K562 (cell line): ENCODE measurements around the gene AMDHD1. TPM values are rescaled to one million over a fixed set of nuclear protein-coding genes. Genes with fewer than 3 reads are reported as not detected.

Experiments
- ATAC-seq: fragments of 200-7000 bp; cut with Tn5 transposase; 3 replicates; pipeline ENCODE4 v1.9.1; 2020; ENCODE audit warnings: moderate library complexity
- BruUV-seq: library from RNA; stranded (reverse); fragments of 400-500 nt; replicated peaks from 2 replicates; lab custom pipeline; 2021; lab: Mats Ljungman, UMichigan
- CTCF ChIA-PET: fragments of 300-600 bp; formaldehyde crosslinking; extraction: SDS; loops from one replicate; lab custom pipeline; 2021; ENCODE audit warnings: low intra/inter-chr PET ratio; lab: Yijun Ruan, JAX
- POLR2A ChIA-PET: fragments of 300-600, 350-650 bp; sonication (Branson Sonifier 250); formaldehyde crosslinking; extraction: SDS; loops from one replicate; lab custom pipeline; 2021; ENCODE audit warnings: antibody characterized with exemption, inconsistent platforms; lab: Yijun Ruan, JAX
- DNase-seq, 4 experiments: peaks; one replicate each; pipeline versions ENCODE4 v3.0.0 to v3.0.0-alpha.2; 2011 to 2018; ENCODE audit warnings: low spot score in 3 of 4, mixed read lengths in 3 of 4; ENCODE audit errors: extremely low read depth in 1 of 4
- FAIRE-seq: peaks from 2 replicates; lab custom pipeline; 2011; peaks lifted over from hg19 to GRCh38; lab: Jason Lieb, UNC
- H2AFZ ChIP-seq: 2 replicates; pipeline ENCODE4 v1.6.0; 2011; ENCODE audit warnings: low read depth, low read length, control low read depth, inconsistent platforms
- H3K27ac ChIP-seq: fragments of 200-600 bp; 3 replicates; pipeline ENCODE4 v1.8.0; 2011; ENCODE audit warnings: low read depth, mild to moderate bottlenecking, control low read depth, inconsistent platforms, low read length, moderate library complexity, mixed read lengths; ENCODE audit errors: extremely low read depth
- H3K27me3 ChIP-seq, 2 experiments: fragments of 300-600 bp in 1 of 2; 2 replicates in 1 of 2; 3 replicates in 1 of 2; pipeline versions ENCODE4 v1.6.0 to v1.8.0; 2011; ENCODE audit warnings: inconsistent platforms in 2 of 2, low read length in 2 of 2, mild to moderate bottlenecking in 1 of 2, mixed read lengths in 1 of 2, moderate library complexity in 1 of 2; ENCODE audit not compliant: control insufficient read depth in 2 of 2, insufficient read depth in 2 of 2
- H3K36me3 ChIP-seq: fragments of 300-600 bp; 3 replicates; pipeline ENCODE4 v1.8.0; 2011; ENCODE audit warnings: mild to moderate bottlenecking, low read length, inconsistent platforms; ENCODE audit not compliant: control insufficient read depth, insufficient read depth
- H3K4me1 ChIP-seq, 2 experiments: fragments of 200-600 bp in 1 of 2; replicated peaks in 1 of 2; 2 replicates in 1 of 2; 3 replicates in 1 of 2; pipeline versions ENCODE4 v1.5.1 to v1.8.0; 2011; ENCODE audit warnings: inconsistent platforms in 2 of 2, low read length in 2 of 2, mild to moderate bottlenecking in 1 of 2, mixed read lengths in 1 of 2, moderate library complexity in 1 of 2; ENCODE audit not compliant: control insufficient read depth in 2 of 2, insufficient read depth in 2 of 2
- H3K4me2 ChIP-seq: 2 replicates; pipeline ENCODE4 v1.6.1; 2011; ENCODE audit warnings: low read length, control low read depth, inconsistent platforms, mixed read lengths; ENCODE audit not compliant: insufficient read depth
- H3K4me3 ChIP-seq: fragments of 200-600 bp; sonication (generic), shearing (Covaris generic); 2 replicates; pipeline ENCODE4 v1.5.1; 2016; ENCODE audit warnings: control low read depth, inconsistent platforms
- H3K79me2 ChIP-seq: fragments of 200-600 bp; 3 replicates; pipeline ENCODE4 v1.8.0; 2011; ENCODE audit warnings: low read length, inconsistent platforms; ENCODE audit not compliant: control insufficient read depth, insufficient read depth
- H3K9ac ChIP-seq, 2 experiments: 2 replicates each; pipeline versions ENCODE4 v1.6.0 to v1.6.1; 2011; ENCODE audit warnings: low read depth in 2 of 2, low read length in 2 of 2, control low read depth in 1 of 2, inconsistent platforms in 1 of 2, mild to moderate bottlenecking in 1 of 2, mixed read lengths in 1 of 2; ENCODE audit not compliant: insufficient read depth in 1 of 2
- H3K9me1 ChIP-seq: one replicate; pipeline ENCODE4 v1.6.0; 2011; ENCODE audit warnings: inconsistent platforms, mild to moderate bottlenecking, low read length, moderate library complexity; ENCODE audit not compliant: control insufficient read depth, insufficient read depth
- H3K9me3 ChIP-seq: replicated peaks from 2 replicates; pipeline ENCODE4 v1.5.1; 2011; ENCODE audit warnings: low read depth, low read length, inconsistent platforms; ENCODE audit not compliant: control insufficient read depth, insufficient read depth
- H4K20me1 ChIP-seq: replicated peaks from 2 replicates; pipeline ENCODE4 v1.6.1; 2011; ENCODE audit warnings: low read length, inconsistent platforms, mixed read lengths; ENCODE audit not compliant: control insufficient read depth, insufficient read depth
- ELK3 ChIP-seq: fragments of 450-650 bp; formaldehyde crosslinking; IDR thresholded peaks from 2 replicates; pipeline ENCODE4 v1.4.0; 2020; ENCODE audit warnings: mild to moderate bottlenecking
- FOXA3 ChIP-seq, 2 experiments: fragments of 450-650 bp in 1 of 2; sonication (generic) in 1 of 2; formaldehyde crosslinking; IDR thresholded peaks in 1 of 2; conservative IDR thresholded peaks in 1 of 2; 2 replicates each; pipeline versions ENCODE4 v1.4.0 to v1.8.0; 2020 to 2022; ENCODE audit warnings: mild to moderate bottlenecking in 2 of 2, missing genetic modification reagents in 1 of 2
- HMGXB4 ChIP-seq: sonication (generic); formaldehyde crosslinking; IDR thresholded peaks from 2 replicates; pipeline ENCODE4 v1.8.1; 2023; ENCODE audit warnings: mild to moderate bottlenecking, missing genetic modification reagents
- MCM2 ChIP-seq: fragments of 450-650 bp; IDR thresholded peaks from 2 replicates; pipeline ENCODE4 v1.6.1; 2017; ENCODE audit warnings: low read depth, mild to moderate bottlenecking
- RUNX1 ChIP-seq: sonication (generic); IDR thresholded peaks from 2 replicates; pipeline ENCODE4 v1.6.1; 2016; ENCODE audit warnings: antibody characterized with exemption, low read depth
- USF1 ChIP-seq: sonication (generic); formaldehyde crosslinking; IDR thresholded peaks from 2 replicates; pipeline ENCODE4 v1.9.0; 2022; ENCODE audit warnings: mild to moderate bottlenecking, missing genetic modification reagents
- ZBTB33 ChIP-seq: sonication (generic); formaldehyde crosslinking; IDR thresholded peaks from 2 replicates; pipeline ENCODE4 v1.8.1; 2023; ENCODE audit warnings: mild to moderate bottlenecking, missing genetic modification reagents
- ZBTB8A ChIP-seq: fragments of 450-650 bp; IDR thresholded peaks from 2 replicates; pipeline ENCODE4 v1.6.1; 2018; ENCODE audit warnings: mild to moderate bottlenecking, moderate library complexity; ENCODE audit not compliant: partially characterized antibody
- ZNF24 ChIP-seq: fragments of 450-650 bp; IDR thresholded peaks from 2 replicates; pipeline ENCODE4 v1.6.1; 2016
- WGBS: fragments of 100-300 bp; shearing (Covaris generic); methylation state at CpG from one replicate; pipeline ENCODE4 v1.1.6; 2016; ENCODE audit warnings: low coverage, mixed read lengths; ENCODE audit not compliant: insufficient coverage; ENCODE audit errors: missing lambda C conversion rate; 5-methylcytosine and 5-hydroxymethylcytosine counted together
- in situ Hi-C: fragments of 300-500 bp; cut with MboI; formaldehyde crosslinking; loops from 4 replicates; pipeline ENCODE4 v1.15.0; 2018; ENCODE audit warnings: inconsistent platforms, mixed read lengths
- intact Hi-C: fragments of 100-400 bp; cut with micrococcal nuclease; formaldehyde crosslinking; loops from 2 replicates; pipeline ENCODE4 v1.14.2; 2022
- polyA plus RNA-seq, 8 experiments: library from polyadenylated mRNA; depleted of rRNA in 4 of 8; stranded (reverse) in 5 of 8; unstranded in 3 of 8; fragments of >200 nt; fragmentation: Nextera tagmentation in 2 of 8; fragmentation: Illumina TruSeq in 1 of 8; extraction: Ambion mirVana in 2 of 8; extraction: Trizol in 1 of 8; gene quantifications; 2 replicates each; pipeline versions ENCODE4 v1.2.1 to v1.2.3, GENCODE V29; 2011 to 2014; ENCODE audit warnings: inconsistent platforms in 1 of 8, missing spikeins in 1 of 8
- total RNA-seq, 7 experiments: library from RNA; depleted of rRNA in 6 of 7; stranded (reverse); fragments of >200 nt in 6 of 7; fragmentation: Illumina TruSeq in 2 of 7; extraction: Trizol in 2 of 7; gene quantifications; 2 replicates each; pipeline versions ENCODE4 v1.2.1 to v1.2.3, GENCODE V29; 2011 to 2021; ENCODE audit warnings: low replicate concordance in 1 of 7

AMDHD1 gene
- total and polyA plus RNA-seq, 9 of the 15 experiments (the other 6 are each of a cell fraction or from before 2014, with no cell fraction given): not detected

GRCh38 chr12:95977764-95978305 lies 34.7 kb downstream of the AMDHD1 start (continued):
- TF ChIP-seq FOXA3 (CRISPR knock-in tag; conservative IDR thresholded peaks at IDR 0.05 in 1 of 2, IDR thresholded peaks at IDR 0.05 in 1 of 2): no peak

GRCh38 chr12:95978351-95978750 lies 35.2 kb downstream of the AMDHD1 start:
- FAIRE-seq (no peak), ATAC-seq (no peak)
- WGBS: 0% methylated on average over 5 of the region's 5 CpGs
- no TSS peak for BruUV-seq
- H3K4me1 ChIP-seq: peaks cover 0 to 5% of the 10 kb centered on the region in 2 experiments; a peak in 1 of 5 replicates
- in situ Hi-C loops: no loop called here
- no peak overlapping the region for H3K4me3 ChIP-seq
- TF ChIP-seq ZBTB33 (CRISPR knock-in tag) (no peak), ZBTB8A (no peak), ELK3 (no peak), USF1 (CRISPR knock-in tag) (no peak), HMGXB4 (CRISPR knock-in tag) (no peak), RUNX1 (no peak), MCM2 (no peak), ZNF24 (no peak)
- TF ChIP-seq, all 486 proteins: peak for 0
- H3K27me3 ChIP-seq: peaks cover 17 to 18% of the 10 kb centered on the region in 2 experiments; a peak in 4 of 5 replicates
- ChIA-PET POLR2A (interaction anchor here (1.3 kb wide), 1 partner anchor 20 kb away, joined by 3 read pairs; no protein-coding TSS in a partner anchor), CTCF (no interaction called here)
- no peaks in the 10 kb centered on the region for H3K9me1 ChIP-seq
- no peaks in the 10 kb centered on the region for H3K79me2 ChIP-seq
- no peak for DNase-seq
- no peak overlapping the region for H3K9ac ChIP-seq
- no peaks in the 10 kb centered on the region for H3K9me3 ChIP-seq
- H3K4me2 ChIP-seq: no peak overlapping the region; the same call in 1 of the 2 replicates
- intact Hi-C loops: no loop called here
- no peaks in the 10 kb centered on the region for H4K20me1 ChIP-seq
- H3K27ac ChIP-seq: no peak overlapping the region
- H2AFZ ChIP-seq: no peak overlapping the region
- H3K36me3 ChIP-seq: no peaks in the 10 kb centered on the region
